LNCaP clone FGC (cell line): ENCODE results near the gene KLHL9.

Experiments used
- DNase-seq: peaks from one replicate; pipeline ENCODE4 v3.0.0-alpha.2; 2011; ENCODE audit warnings: low read depth
- H3K4me3 ChIP-seq: 2 replicates; pipeline ENCODE4 v1.5.1; 2011; ENCODE audit warnings: mild to moderate bottlenecking, low read depth, low read length, control low read depth
- CTCF ChIP-seq: IDR thresholded peaks from 2 replicates; pipeline ENCODE4 v1.5.1; 2012; ENCODE audit warnings: mild to moderate bottlenecking; ENCODE audit not compliant: control insufficient read depth, insufficient read depth; ENCODE audit errors: extremely low read depth

The KLHL9 gene

GRCh38 chr9:21316860-21317259, 18.3 kb downstream of the KLHL9 start:
- H3K4me3 ChIP-seq: no peak overlapping the region
- no peak for DNase-seq
- no peak; the same call in 1 of the 2 replicates for TF ChIP-seq CTCF

- DNase-seq: peak; percentile 62
- TF ChIP-seq CTCF: no peak
- H3K4me3 ChIP-seq: no peak overlapping the region
Observed at GRCh38 chr9:21316032-21316842, 19.0 kb downstream of the KLHL9 start.

- DNase-seq: no peak
- no peak overlapping the region for H3K4me3 ChIP-seq
- no peak for TF ChIP-seq CTCF
Observed at GRCh38 chr9:21314152-21314551, 21.1 kb downstream of the KLHL9 start.

- H3K4me3 ChIP-seq: no peak overlapping the region
- TF ChIP-seq CTCF: no peak
- DNase-seq: no peak
Observed at GRCh38 chr9:21311889-21312288, 23.3 kb downstream of the KLHL9 start.

GRCh38 chr9:21305213-21305612, 30.0 kb downstream of the KLHL9 start, which contains the start of gene IFNA5:
TSS of gene IFNA5 (minus strand) at chr9:21305313. CDS start at chr9:21305256, 57 bp downstream.
- TF ChIP-seq CTCF: no peak
- DNase-seq: no peak
- H3K4me3 ChIP-seq: no peak within 1 kb of the TSS

GRCh38 chr9:21295992-21296391, 39.2 kb downstream of the KLHL9 start:
- no peak overlapping the region for H3K4me3 ChIP-seq
- no peak for DNase-seq
- no peak for TF ChIP-seq CTCF
